Spleen (tissue), 11 donors: ENCODE measurements around the gene GRIK5. TPM values are rescaled to one million over a fixed set of nuclear protein-coding genes. Genes with fewer than 3 reads are reported as not detected.
A peak's percentile ranks its signal among the peaks of the same experiment; 100 is the strongest.

Source experiments
- DNase-seq: peaks from one replicate; pipeline ENCODE4 v3.0.0-alpha.2; 2020
- H3K27ac ChIP-seq, 8 donors: fragments of 200-600 bp; sonication (generic) in 7 of 8; 1 replicate in 4 of 8; 2 replicates in 4 of 8; pipeline versions ENCODE4 v1.5.0 to v1.8.0; 2016 to 2021; ENCODE audit warnings: inconsistent platforms in 4 of 8, mild to moderate bottlenecking in 4 of 8, moderate library complexity in 1 of 8
- H3K27me3 ChIP-seq, 7 donors: fragments of 200-600 bp; sonication (generic) in 6 of 7; replicated peaks in 1 of 7; 1 replicate in 4 of 7; 2 replicates in 3 of 7; pipeline versions ENCODE4 v1.5.0 to v1.8.0; 2016 to 2021; ENCODE audit warnings: inconsistent platforms in 3 of 7, mild to moderate bottlenecking in 1 of 7
- H3K36me3 ChIP-seq, 6 donors: fragments of 200-600 bp; sonication (generic) in 5 of 6; 1 replicate in 4 of 6; 2 replicates in 2 of 6; pipeline versions ENCODE4 v1.5.0 to v1.8.0; 2016 to 2021; ENCODE audit warnings: inconsistent platforms in 2 of 6
- H3K4me1 ChIP-seq, 6 donors: fragments of 200-600 bp; sonication (generic) in 5 of 6; 1 replicate in 3 of 6; 2 replicates in 3 of 6; pipeline versions ENCODE4 v1.5.0 to v1.8.0; 2016 to 2021; ENCODE audit warnings: inconsistent platforms in 3 of 6
- H3K4me3 ChIP-seq, 8 donors: fragments of 200-600 bp; sonication (generic) in 7 of 8; 1 replicate in 4 of 8; 2 replicates in 4 of 8; pipeline versions ENCODE4 v1.5.0 to v1.8.0; 2016 to 2021; ENCODE audit warnings: inconsistent platforms in 4 of 8, mild to moderate bottlenecking in 4 of 8, moderate library complexity in 2 of 8
- H3K9me3 ChIP-seq, 8 donors: fragments of 200-600 bp; sonication (generic) in 7 of 8; 1 replicate in 4 of 8; 2 replicates in 4 of 8; pipeline versions ENCODE4 v1.5.0 to v1.8.0; 2016 to 2021; ENCODE audit warnings: inconsistent platforms in 4 of 8
- POLR2A ChIP-seq, 3 donors: fragments of 450-650 bp; IDR thresholded peaks; one replicate each; pipeline ENCODE4 v1.5.1; 2017; ENCODE audit warnings: antibody characterized with exemption in 3 of 3, mild to moderate bottlenecking in 1 of 3
- POLR2AphosphoS5 ChIP-seq, 3 donors: sonication (generic); formaldehyde crosslinking; IDR thresholded peaks; one replicate each; pipeline ENCODE4 v1.5.1; 2017; ENCODE audit warnings: antibody characterized with exemption in 3 of 3
- WGBS, 5 donors: extraction: QIAGEN DNeasy Blood & Tissue Kit in 3 of 5; methylation state at CpG; one replicate each; pipeline versions ENCODE4 v1.1.5 to v1.1.7; 2013 to 2018; 5-methylcytosine and 5-hydroxymethylcytosine counted together
- intact Hi-C: fragments of 100-400 bp; cut with DNase I; formaldehyde crosslinking; loops from one replicate; pipeline ENCODE4 v1.15.0; 2023; ENCODE audit warnings: low total_unique reads
- polyA plus RNA-seq, 3 donors: library from polyadenylated mRNA; stranded (reverse); fragments of 200-250 nt; gene quantifications; one replicate each; pipeline ENCODE4 v1.2.1, GENCODE V29; 2013
- total RNA-seq, 7 donors: library from RNA; depleted of rRNA in 3 of 7; stranded (reverse); fragments of >200 nt in 3 of 7; fragmentation: NEBNext Ultra II Directional in 4 of 7; extraction: Animal tissue kit (Norgen Biotek cat#: 25700) in 4 of 7; gene quantifications; one replicate each; pipeline versions ENCODE4 v1.1.0 to v1.2.1, GENCODE V29; 2016 to 2021
- TF ChIP-seq, protein P1 (sequence below), 11 experiments: fragments of 200-600 bp in 7 of 11; fragments of 450-650 bp in 4 of 11; sonication (generic) in 4 of 11; IDR thresholded peaks in 8 of 11; conservative IDR thresholded peaks in 3 of 11; 1 replicate in 7 of 11; 2 replicates in 4 of 11; pipeline versions ENCODE4 v1.4.0 to v1.8.0; 2016 to 2021; ENCODE audit warnings: antibody characterized with exemption in 11 of 11, inconsistent platforms in 4 of 11, mild to moderate bottlenecking in 1 of 11
- donor health status: healthy with polysubstance abuse.
- donor health status: DM: no; HTN: no; CAD: no; lungs with moderate emphysema.
- donor health status: DM: no; HTN: no; CAD: no.
- donor health status: Bipolar disorder and iron deficiency.
- donor health status: healthy.
- donor health status: DM: no; HTN: no; CAD: no.
- donor health status: DM: yes; HTN: yes; CAD: no.

Gene GRIK5
- total and polyA plus RNA-seq, 10 donors = 0.94 to 4.7 (median 2.1) TPM

DNA sequence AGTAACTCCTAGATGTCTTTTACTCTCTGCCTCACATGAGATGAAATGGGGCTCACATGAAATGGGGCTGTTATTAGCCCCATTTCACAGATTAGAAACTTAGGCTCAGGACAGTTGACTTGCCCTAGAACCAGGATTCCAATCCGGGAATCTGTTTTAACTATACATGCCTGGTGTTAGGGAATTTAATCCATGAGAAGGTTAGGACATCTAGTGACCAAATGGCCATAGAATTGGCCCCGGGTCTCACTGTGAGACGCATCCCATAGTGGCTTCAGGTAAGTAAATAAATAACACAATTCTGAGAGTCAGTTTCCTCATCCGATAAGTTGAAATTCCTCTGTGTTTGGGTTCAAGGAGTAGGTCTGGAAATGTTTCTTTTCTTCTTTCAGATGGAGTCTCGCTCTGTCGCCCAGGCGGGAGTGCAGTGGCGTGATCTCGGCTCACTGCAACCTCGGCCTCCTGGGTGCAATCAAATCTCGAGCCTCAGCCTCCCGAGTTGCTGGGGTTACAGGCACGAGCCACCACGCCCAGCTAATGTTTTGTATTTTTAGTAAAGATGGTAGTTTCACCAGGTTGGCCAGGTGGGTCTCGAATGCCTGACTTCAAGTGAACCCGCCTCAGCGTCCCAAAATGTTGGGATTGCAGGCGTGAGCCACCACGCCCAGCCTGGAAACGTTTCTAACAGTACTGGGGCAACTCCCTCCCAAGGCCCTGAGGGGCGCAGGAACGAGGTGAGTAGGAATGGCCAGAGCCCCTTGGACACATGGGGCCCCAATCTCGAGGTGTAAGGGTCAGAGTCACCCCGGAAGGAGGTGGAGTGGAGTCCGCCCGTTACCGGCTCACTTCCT lies 4.7 kb upstream of the GRIK5 start:
- peaks cover 7 to 49% (median 34%) of the 10 kb centered on the region in 6 donors for H3K4me1 ChIP-seq
- H3K9me3 ChIP-seq = no peaks in the 10 kb centered on the region
- peaks cover 0 to 12% (median 6%) of the 10 kb centered on the region in 7 donors for H3K27me3 ChIP-seq
- peak overlapping the region; percentile 95 to 99 (median 97) for H3K27ac ChIP-seq
- WGBS, 5 donors = 62 to 66% (median 64%) methylated on average over 26 to 27 of the region's 27 CpGs
- peaks cover 0 to 18% (median 15%) of the 10 kb centered on the region in 6 donors for H3K36me3 ChIP-seq
- H3K4me3 ChIP-seq = peak overlapping the region; percentile 29 to 93 (median 70)
- DNase-seq = peak; percentile 83
- TF ChIP-seq POLR2AphosphoS5 (IDR thresholded peaks at IDR 0.05) (no peak), POLR2A (IDR thresholded peaks at IDR 0.05) (no peak)
- TF ChIP-seq, protein P1, sequence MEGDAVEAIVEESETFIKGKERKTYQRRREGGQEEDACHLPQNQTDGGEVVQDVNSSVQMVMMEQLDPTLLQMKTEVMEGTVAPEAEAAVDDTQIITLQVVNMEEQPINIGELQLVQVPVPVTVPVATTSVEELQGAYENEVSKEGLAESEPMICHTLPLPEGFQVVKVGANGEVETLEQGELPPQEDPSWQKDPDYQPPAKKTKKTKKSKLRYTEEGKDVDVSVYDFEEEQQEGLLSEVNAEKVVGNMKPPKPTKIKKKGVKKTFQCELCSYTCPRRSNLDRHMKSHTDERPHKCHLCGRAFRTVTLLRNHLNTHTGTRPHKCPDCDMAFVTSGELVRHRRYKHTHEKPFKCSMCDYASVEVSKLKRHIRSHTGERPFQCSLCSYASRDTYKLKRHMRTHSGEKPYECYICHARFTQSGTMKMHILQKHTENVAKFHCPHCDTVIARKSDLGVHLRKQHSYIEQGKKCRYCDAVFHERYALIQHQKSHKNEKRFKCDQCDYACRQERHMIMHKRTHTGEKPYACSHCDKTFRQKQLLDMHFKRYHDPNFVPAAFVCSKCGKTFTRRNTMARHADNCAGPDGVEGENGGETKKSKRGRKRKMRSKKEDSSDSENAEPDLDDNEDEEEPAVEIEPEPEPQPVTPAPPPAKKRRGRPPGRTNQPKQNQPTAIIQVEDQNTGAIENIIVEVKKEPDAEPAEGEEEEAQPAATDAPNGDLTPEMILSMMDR (IDR thresholded peaks at IDR 0.05 in 8 of 11, conservative IDR thresholded peaks at IDR 0.05 in 3 of 11) = peak in 1 of 11 experiments; percentile 6
- intact Hi-C loops = no loop called here

DNA sequence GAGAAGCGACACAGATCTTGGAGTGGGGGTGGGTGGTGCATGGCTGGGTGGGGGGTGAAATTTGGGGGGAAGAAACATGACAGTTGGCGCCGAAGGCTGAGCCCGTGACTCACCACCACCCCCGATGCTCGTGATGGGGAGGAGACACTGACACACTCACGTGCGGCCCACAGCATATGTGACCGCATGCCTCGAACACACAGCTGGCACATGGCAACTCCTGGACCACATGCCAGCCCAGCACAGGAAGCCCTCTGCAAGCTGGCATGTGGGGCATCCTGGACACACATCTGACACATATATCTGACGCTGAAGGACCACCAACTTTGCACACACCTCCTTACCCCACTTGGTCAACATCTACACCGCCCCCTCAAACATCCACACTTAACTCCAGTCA lies 1.2 kb upstream of the GRIK5 start:
- DNase-seq = no peak
- no peak overlapping the region for H3K4me3 ChIP-seq
- TF ChIP-seq POLR2AphosphoS5 (IDR thresholded peaks at IDR 0.05) (no peak), POLR2A (IDR thresholded peaks at IDR 0.05) (no peak)
- TF ChIP-seq, protein P1 (IDR thresholded peaks at IDR 0.05 in 8 of 11, conservative IDR thresholded peaks at IDR 0.05 in 3 of 11) = no peak
- intact Hi-C loops = no loop called here
- H3K27me3 ChIP-seq = peaks cover 0 to 47% (median 21%) of the 10 kb centered on the region in 7 donors
- H3K4me1 ChIP-seq = peaks cover 0 to 30% (median 22%) of the 10 kb centered on the region in 6 donors
- WGBS, 5 donors = 86 to 95% (median 93%) methylated on average over 10 to 12 of the region's 12 CpGs
- H3K9me3 ChIP-seq = no peaks in the 10 kb centered on the region
- no peak overlapping the region for H3K27ac ChIP-seq
- H3K36me3 ChIP-seq = no peaks in the 10 kb centered on the region

DNA sequence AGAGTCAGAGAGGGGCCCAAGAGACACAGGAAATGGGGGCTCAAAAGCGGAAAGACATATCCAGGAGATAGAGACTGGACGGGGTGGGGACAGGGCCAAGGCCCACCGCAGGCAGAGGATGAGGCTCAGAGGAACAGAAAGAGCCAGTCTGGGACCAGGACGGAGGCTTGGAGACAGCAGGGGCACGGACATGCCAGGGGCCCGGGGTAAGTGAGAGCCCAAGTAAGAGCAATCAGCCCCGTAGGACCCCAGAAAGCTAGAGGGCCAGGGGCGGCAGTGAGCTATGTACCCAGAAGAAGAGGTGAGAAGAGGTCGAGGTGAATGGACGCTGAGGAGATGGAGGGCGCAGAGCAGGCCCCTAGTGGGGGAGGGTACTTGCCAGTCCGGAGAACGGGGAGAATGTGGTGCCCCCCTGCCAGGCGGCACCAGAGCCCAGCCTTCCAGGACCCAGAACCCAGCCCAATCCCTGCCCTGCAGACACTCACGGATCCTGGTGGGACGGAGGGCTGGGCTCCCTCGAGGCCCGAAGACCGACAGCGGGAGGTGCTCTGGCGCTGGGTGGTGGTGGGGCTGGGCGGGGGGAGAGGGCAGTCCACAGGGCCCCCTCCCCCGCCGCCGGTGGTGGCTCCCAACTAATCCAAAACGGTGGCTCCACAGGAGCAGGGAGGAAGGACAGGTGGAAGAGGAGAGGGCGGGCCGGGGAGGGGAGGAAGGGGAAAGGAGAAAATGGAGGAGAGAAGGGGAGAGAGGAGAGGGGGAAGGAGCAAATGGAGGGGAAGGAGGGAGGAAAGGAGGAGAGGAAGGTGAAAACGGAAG lies 1.0 kb downstream of the GRIK5 start:
- Histone ChIP-seq H3K4me3 (peak overlapping the region in 4 of 8 donors; percentile 6 to 55 (median 26)), H3K9me3 (no peaks in the 10 kb centered on the region), H3K27me3 (peaks cover 0 to 61% (median 21%) of the 10 kb centered on the region in 7 donors), H3K4me1 (peaks cover 0 to 23% (median 14%) of the 10 kb centered on the region in 6 donors), H3K27ac (no peak overlapping the region), H3K36me3 (no peaks in the 10 kb centered on the region)
- no peak for DNase-seq
- TF ChIP-seq POLR2AphosphoS5 (IDR thresholded peaks at IDR 0.05) (no peak), POLR2A (IDR thresholded peaks at IDR 0.05) (no peak)
- TF ChIP-seq, protein P1 (IDR thresholded peaks at IDR 0.05 in 8 of 11, conservative IDR thresholded peaks at IDR 0.05 in 3 of 11) = no peak
- 7 to 15% (median 11%) methylated on average over 22 to 29 of the region's 29 CpGs for whole genome bisulfite sequencing, 5 donors
- intact Hi-C loops = no loop called here
